RWPE1 (cell line): ENCODE measurements around the gene PIM3.
A peak's percentile ranks its signal among the peaks of the same experiment; 100 is the strongest.

ENCODE experiments used
- CTCF ChIA-PET: fragments of 350-600 bp; sonication (Branson Sonifier 250); formaldehyde crosslinking; extraction: SDS; loops from one replicate; lab custom pipeline; 2021; lab: Yijun Ruan, JAX
- POLR2A ChIA-PET: fragments of 400-600 bp; formaldehyde crosslinking; extraction: SDS; loops from one replicate; lab custom pipeline; 2020; ENCODE audit warnings: antibody characterized with exemption; ENCODE audit not compliant: low non-redundant PET; lab: Yijun Ruan, JAX
- DNase-seq: peaks from one replicate; pipeline ENCODE4 v3.0.0; 2012; ENCODE audit warnings: low spot score
- H3K27ac ChIP-seq: fragments of 450-650 bp; 2 replicates; pipeline ENCODE4 v1.5.1; 2017
- CTCF ChIP-seq: fragments of 450-650 bp; conservative IDR thresholded peaks from 2 replicates; pipeline ENCODE4 v1.5.1; 2017; ENCODE audit warnings: low read depth, mild to moderate bottlenecking

Gene PIM3

GRCh38 chr22:49993649-49994360 is 33.2 kb downstream of the PIM3 start:
- DNase-seq, result no peak
- POLR2A ChIA-PET, result no interaction called here
- CTCF ChIA-PET, result interaction anchor here (0.6 to 1.1 kb wide), 2 partner anchors 37 to 172 kb away, joined by 3 to 6 read pairs; no protein-coding TSS in a partner anchor
- no peak overlapping the region for H3K27ac ChIP-seq
- peak; percentile 18 for TF ChIP-seq CTCF

GRCh38 chr22:49994361-49995040 is 33.9 kb downstream of the PIM3 start:
- ChIA-PET POLR2A (no interaction called here), CTCF (interaction anchor here (1.1 kb wide), 2 partner anchors 36 to 64 kb away, joined by 3 to 6 read pairs; no protein-coding TSS in a partner anchor)
- H3K27ac ChIP-seq, result no peak overlapping the region
- no peak for DNase-seq
- no peak for TF ChIP-seq CTCF

- CTCF ChIA-PET, result interaction anchor here (1.1 kb wide), 2 partner anchors 35 to 65 kb away, joined by 3 to 6 read pairs; no protein-coding TSS in a partner anchor
- POLR2A ChIA-PET, result no interaction called here
- H3K27ac ChIP-seq, result no peak overlapping the region
- no peak for TF ChIP-seq CTCF
- DNase-seq, result no peak
Observed at GRCh38 chr22:49995041-49995360, 34.4 kb downstream of the PIM3 start.

GRCh38 chr22:49995361-49996118 is 35.0 kb downstream of the PIM3 start:
- POLR2A ChIA-PET, result no interaction called here
- CTCF ChIA-PET, result interaction anchor here (1.1 kb wide), 1 partner anchor 65 kb away, joined by 3 read pairs; no protein-coding TSS in a partner anchor
- no peak for TF ChIP-seq CTCF
- H3K27ac ChIP-seq, result peak overlapping the region; percentile 6; the same call in 1 of the 2 replicates
- DNase-seq, result no peak

GRCh38 chr22:49996119-49996517 is 35.5 kb downstream of the PIM3 start:
- peak overlapping the region; percentile 6; the same call in 1 of the 2 replicates for H3K27ac ChIP-seq
- TF ChIP-seq CTCF, result no peak
- POLR2A ChIA-PET, result no interaction called here
- DNase-seq, result no peak
- CTCF ChIA-PET, result no interaction called here
